ENCODE results near the gene POFUT1.

Gene POFUT1

DNA sequence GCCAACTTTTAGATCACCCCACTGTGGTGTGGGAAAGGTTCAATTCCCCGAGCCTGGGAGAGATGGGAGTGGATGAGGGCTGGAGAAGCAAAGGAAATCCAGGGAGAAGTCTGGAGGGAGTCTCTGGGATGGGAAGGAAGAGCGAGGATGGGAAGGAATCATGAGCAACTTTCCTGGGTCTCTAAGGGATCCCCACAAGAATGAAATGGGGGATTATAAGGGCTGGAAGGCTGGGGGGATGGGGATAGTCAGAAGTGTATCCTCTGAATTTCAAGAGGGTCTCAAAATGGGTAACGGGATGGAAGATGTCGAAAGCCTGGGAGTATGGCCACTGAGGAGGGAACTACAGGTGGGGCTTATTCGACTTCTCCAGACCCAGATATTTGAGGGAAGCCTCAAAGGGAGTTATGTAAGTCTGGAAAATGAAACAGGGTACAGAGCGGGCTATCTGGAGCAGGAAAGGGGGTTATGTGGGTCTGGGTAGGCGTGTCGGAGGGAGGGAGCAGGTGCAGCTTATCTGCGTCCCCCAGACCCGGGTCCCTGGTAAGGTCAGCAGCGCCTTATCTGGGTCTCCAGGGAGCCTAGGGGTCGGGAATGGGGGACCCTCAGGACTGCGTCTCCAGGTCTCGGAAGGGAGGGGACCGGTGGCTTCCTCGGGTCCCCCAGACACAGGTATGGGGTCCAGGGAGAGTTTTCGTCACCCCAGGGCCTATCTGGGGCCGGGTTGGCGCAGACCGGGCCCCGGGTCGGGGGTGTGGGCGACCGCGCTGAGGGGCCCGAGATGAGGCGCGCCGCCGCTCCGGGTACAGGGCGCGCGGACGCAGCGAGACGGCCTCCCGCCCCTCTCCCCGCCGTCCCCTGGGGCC lies 687 bp upstream of the POFUT1 start:
- DNase-seq (ENCODE audit: low read depth in 2 of 2), result no peak

GRCh38 chr20:32208499-32209154 lies 947 bp downstream of the POFUT1 start:
- no peak for DNase-seq (ENCODE audit: low read depth in 2 of 2)

- no peak for DNase-seq (ENCODE audit: low read depth in 2 of 2)
These were observed 2.3 kb downstream of the POFUT1 start for GRCh38 chr20:32209850-32210605.

GRCh38 chr20:32213870-32214269 lies 6.2 kb downstream of the POFUT1 start:
- no peak for DNase-seq (ENCODE audit: low read depth in 2 of 2)

GRCh38 chr20:32215147-32215546 lies 7.5 kb downstream of the POFUT1 start:
- DNase-seq (ENCODE audit: low read depth in 2 of 2), result no peak

GRCh38 chr20:32215729-32216128 lies 8.0 kb downstream of the POFUT1 start:
- no peak for DNase-seq (ENCODE audit: low read depth in 2 of 2)

DNA sequence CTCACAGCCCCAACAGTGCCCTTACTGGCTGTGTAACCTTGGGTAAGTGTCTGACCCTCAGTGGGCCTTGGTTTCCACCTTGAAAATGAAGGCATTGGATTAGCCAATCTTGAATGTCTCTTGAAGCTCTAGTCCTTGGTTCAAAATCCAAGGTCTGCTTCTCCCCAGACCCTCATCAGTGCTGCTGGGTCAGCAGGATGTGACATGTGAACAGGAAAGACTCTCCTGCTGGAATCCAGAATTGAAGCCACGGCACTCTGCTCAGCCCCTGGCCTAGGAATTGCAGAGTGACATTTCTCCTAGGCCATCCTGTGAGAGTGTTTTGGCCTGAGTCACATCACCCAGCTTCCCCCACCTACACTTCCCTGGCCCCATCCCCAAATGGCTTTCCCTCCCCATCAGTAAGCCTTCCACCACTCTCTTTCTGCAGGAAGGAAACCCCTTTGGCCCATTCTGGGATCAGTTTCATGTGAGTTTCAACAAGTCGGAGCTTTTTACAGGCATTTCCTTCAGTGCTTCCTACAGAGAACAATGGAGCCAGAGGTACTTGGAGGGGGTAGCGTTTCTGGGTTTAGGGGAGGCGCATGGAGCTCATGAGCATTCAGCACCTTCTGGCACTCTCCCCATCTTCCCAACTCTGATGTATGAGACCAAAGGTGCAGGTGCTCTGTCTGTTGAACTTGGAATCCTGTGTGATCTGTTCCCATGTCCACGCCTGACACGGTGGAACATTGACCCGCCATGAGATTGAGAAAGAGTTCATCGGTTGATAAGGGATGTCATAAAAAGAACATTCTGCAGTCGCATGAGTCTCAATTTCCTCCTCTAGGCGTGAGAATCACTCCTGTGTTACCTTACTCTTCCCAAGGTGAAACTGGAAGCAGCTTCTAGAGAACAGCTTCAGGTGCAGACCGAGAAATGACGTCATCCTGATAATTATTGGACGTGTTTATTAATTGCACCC lies 8.8 kb downstream of the POFUT1 start:
- DNase-seq (ENCODE audit: low read depth in 2 of 2), result no peak

DNA sequence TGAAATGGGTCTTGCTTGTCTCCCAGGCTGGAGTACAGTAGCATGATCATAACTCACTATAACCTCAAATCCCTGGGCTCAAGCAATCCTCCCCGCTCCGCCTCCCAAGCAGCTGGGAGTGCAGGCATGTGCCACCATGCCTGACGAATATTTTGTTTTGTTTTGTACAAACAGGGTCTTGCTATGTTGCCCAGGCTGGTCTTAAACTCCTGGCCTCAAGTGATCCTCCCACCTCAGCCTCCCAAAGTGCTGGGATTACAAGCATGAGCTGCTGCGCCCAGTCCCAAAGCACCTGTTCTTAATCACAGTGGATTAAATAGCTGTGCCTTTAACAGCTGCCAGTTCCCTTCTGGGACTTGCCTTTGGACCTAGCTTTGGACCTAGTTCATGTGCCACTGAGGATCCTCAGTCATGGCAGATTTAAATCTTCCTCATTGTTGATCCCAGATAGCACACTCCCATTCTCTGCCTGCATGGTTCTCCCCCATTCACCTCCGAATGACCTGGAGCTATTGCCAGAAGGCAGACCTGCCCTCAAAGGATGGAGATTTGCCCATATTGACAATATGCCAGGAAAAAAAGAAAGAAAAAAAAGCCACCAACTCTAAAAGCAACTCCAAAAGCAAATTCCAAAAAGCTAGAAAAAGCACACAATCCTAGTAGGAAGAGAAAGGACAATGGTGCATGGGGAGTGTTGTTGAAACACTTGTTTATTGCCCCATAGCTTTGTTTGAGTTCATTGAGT lies 10.6 kb downstream of the POFUT1 start:
- DNase-seq (ENCODE audit: low read depth in 2 of 2), result no peak

GRCh38 chr20:32224463-32224862 lies 16.8 kb downstream of the POFUT1 start:
- no peak for DNase-seq (ENCODE audit: low read depth in 2 of 2)

GRCh38 chr20:32226391-32226790 lies 18.7 kb downstream of the POFUT1 start:
- no peak for DNase-seq (ENCODE audit: low read depth in 2 of 2)

- DNase-seq (ENCODE audit: low read depth in 2 of 2), result no peak
These were observed 19.6 kb downstream of the POFUT1 start for GRCh38 chr20:32227306-32227705.

GRCh38 chr20:32227744-32228688 lies 20.3 kb downstream of the POFUT1 start:
- DNase-seq (ENCODE audit: low read depth in 2 of 2), result no peak

GRCh38 chr20:32229251-32229747 lies 21.6 kb downstream of the POFUT1 start:
- DNase-seq (ENCODE audit: low read depth in 2 of 2), result no peak

- DNase-seq (ENCODE audit: low read depth in 2 of 2), result no peak
These were observed 23.0 kb downstream of the POFUT1 start for GRCh38 chr20:32230707-32231106.

- DNase-seq (ENCODE audit: low read depth in 2 of 2), result no peak
These were observed 23.6 kb downstream of the POFUT1 start for GRCh38 chr20:32231245-32231644.

DNA sequence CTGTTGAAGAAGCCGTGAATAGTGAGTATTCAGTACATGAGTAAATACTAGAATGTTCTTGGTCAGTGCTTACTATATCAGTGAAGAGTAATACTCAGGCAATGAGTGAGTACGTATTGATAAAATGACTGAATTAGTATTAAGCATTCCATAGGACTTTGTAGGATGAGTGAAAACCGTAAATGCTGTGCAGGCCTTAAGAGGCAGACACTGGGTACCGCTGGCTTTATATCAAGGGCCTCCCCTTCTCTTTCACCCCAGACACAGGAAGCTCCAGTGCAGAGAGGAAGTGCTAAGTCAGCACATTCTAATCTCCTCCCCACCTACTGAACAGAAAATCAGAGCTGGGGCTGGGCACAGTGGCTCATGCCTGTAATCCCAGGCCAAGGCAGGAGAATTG lies 24.2 kb downstream of the POFUT1 start:
- peak in 1 of 2 donors; percentile 7 for DNase-seq (ENCODE audit: low read depth in 2 of 2)

DNA sequence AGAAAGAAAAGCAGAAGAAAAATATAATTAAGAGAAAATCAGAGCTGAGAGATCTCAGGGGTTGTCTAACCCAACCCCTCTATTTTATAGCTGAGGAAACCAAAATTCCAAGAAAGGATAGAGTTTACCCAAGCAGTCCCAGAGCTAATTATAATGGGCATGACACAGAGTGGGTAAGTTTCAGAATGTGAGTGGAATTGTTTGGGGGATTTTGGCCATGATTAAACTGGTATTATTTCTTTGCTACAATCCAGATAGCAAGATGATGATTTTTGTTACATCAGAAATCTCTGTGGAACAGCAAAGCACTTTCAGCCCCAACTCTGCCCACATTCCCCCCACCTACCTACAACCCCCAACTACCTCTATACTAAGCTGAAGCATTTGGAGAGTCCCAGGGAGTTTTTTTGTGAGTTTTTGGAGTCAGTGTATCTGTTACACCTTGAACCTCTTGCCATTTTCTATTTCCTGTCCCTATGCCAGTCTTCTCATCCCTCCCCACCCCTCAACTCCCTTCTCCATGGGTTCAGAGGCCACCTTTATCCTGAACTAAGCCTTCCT lies 24.7 kb downstream of the POFUT1 start:
- DNase-seq (ENCODE audit: low read depth in 2 of 2), result no peak

DNA sequence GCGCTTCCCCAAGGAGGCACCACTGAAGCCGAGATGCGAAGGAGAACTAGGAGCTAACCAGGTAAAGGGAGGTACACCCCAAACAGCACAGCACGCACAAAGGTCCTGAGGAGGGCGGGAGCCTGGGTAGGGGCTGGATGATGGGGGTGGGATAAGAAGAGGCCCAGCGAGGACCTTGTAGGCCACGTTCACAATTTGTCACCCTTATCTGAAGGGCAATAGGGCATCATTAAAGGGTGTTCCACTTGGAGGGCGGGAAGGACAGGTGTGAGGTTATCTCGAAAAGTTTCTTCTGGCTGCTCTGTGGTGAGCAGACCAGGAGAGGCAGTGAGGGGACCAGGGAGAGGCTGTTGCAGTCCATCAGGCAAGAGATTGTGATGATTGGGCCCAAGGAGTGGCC lies 25.6 kb downstream of the POFUT1 start:
- no peak for DNase-seq (ENCODE audit: low read depth in 2 of 2)

Measured in stimulated activated CD8-positive, alpha-beta memory T cell treated with anti-CD3 and anti-CD28 coated beads, Interleukin-15, amount 100 ng/mL, for 4 hours (primary cell).